GM19324 (cell line): ENCODE measurements around the gene RFTN1.
"Not testable (repeated sequence)": the region's sequence is repeated elsewhere in the genome, so short reads cannot be mapped to it uniquely, and the experiment has no call there.

Experiments
- ATAC-seq: cut with Tn5 transposase; IDR thresholded peaks from one replicate; pipeline ENCODE4 v1.9.1; 2021; ENCODE audit warnings: mild to moderate bottlenecking, moderate library complexity; ENCODE audit not compliant: unreplicated experiment, low FRiP score

Gene RFTN1

DNA sequence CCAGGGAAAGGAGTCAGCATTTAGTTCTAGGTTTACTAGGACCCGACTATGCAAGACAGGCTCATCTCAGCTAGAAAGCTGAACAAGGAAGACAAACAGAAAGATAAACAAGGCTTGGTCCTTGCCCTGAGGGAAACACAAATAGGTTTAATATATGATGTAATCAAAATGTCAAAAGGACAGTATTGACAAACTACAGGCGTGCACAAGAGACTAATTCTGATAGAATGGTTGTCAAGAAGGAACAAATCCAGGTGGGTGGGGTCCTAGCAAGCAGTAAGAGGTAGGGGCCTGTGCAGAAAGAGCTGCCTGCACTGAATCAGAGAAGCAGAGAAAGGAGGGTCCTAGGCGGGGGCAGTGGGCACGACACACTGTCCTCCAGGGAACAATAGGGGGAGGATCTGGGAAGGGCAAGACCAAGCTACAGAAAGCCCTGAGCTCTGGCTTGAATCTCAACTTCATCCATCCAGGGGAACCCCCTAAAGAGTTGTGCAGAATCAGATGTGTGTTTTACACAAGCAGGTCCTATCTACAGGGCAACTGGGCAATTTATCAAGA, 23.4 kb downstream of the RFTN1 start:
- no peak for ATAC-seq

GRCh38 chr3:16489326-16490061, 24.0 kb downstream of the RFTN1 start:
- ATAC-seq, result not testable (repeated sequence)

DNA sequence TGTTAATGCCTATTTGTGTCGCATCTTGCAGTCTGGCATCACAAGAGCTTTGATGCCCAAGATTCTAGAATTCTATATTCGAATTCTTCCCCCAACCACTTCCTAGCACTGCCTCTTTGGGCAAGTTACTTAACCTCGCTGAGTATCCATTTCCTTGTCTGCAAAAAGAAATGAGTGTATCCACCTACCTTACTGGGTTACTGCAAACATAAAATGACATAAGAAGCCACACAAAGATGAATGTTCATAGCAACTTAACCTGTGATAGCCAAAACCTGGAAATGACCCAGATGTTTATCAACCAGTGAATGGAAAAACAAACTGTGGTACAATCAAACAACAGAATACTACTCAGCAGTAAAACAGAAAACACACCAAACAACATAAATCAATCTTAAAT, 24.9 kb downstream of the RFTN1 start:
- no peak for ATAC-seq

DNA sequence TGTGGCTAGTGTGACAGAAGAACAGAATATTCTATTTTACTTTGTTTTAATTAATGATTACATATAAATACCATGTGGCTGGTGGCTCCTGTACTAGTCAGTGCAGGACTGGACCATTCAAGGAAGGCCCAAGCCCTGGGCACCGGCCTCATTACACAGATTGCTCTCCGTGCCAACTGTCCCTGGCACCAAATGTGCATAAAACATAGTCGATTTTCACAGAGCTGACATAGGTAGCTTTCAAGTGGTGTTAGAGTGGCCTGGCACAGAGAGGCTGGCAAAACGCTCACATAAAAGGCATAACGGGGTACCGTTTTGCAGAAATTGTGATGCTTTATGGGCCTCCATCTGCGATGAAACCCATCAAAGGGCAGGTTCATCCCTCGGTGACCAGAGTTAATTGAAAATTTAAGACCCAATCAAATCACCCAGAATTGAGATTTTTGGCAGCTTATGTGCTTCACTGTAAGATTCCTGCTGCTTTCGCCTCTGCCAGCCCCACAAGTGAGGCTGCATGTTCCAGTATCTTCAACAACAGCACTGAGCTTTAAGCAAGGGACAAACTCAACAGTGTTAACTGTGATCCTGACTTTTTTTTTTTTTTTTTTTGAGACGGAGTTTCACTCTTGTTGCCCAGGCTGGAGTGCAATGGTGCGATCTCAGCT, 25.9 kb downstream of the RFTN1 start:
- ATAC-seq, result no peak

GRCh38 chr3:16486951-16487480, 26.5 kb downstream of the RFTN1 start:
- ATAC-seq, result no peak

- ATAC-seq, result no peak
Measured at GRCh38 chr3:16486201-16486600, 27.3 kb downstream of the RFTN1 start.

DNA sequence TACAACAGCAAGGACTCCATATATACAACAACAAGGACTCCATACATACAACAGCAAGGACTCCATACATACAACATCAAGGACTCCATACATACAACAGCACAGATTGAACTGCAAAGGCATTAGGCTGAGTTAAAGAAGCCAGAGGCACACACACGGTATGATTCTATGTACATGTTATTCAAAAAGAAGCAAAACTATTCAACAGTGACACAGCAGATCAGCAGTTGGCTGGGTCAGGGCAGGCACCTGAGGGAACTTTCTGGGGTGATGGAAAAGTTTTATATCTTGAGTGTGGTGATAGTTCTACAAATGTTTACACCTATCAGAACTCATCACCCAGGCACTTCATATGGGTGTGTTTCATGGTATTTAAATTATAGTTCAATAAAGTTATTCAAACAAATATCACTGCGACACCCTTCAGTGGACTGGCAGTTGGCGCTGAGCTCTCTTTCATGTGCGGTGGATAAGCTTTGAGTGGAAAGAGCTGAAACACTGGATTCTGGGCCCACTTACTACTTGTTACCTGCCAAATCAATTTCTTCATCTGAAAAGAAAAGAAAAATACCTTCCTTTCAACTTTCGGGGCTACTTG, 28.0 kb downstream of the RFTN1 start:
- no peak for ATAC-seq

DNA sequence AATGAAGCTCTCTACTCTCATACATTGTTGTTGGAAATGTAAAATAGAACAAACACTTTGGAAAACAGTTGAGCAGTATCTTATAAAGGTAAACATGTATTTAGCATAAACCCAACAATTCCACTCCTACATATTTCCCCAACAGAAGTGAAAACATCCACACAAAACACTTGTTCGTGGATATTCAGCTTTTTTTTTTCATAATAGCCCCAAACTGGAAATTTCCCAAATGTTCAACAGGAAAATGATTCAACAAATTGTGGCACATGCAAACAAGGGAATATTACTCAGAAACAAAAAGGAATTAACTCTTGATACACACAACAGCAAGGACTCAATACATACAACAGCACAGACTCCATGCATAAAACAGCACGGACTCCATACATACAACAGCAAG, 28.5 kb downstream of the RFTN1 start:
- ATAC-seq, result no peak

GRCh38 chr3:16484216-16484615, 29.3 kb downstream of the RFTN1 start:
- no peak for ATAC-seq

- peak; percentile 37 for ATAC-seq
Measured at GRCh38 chr3:16482770-16483531, 30.5 kb downstream of the RFTN1 start.

- ATAC-seq, result peak; percentile 10
Measured at GRCh38 chr3:16482194-16482769, 31.2 kb downstream of the RFTN1 start.

DNA sequence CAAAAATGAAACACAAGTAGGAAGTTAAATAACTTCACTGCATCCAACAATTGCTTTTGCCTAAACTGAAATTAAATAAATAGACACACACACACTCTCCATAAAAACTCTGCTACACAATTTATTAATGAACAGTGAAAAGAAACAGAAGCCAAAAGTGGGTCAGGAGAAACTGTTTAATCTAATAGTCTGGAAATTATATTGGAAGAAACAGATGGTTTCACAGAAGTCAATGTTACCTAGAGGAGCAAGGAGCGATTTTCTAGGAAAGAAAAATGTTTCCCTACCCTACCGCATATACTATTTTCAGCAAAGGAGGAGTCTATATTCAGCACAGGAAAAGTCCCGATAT, 32.0 kb downstream of the RFTN1 start:
- ATAC-seq, result no peak

- peak; percentile 42 for ATAC-seq
Measured at GRCh38 chr3:16480861-16481545, 32.5 kb downstream of the RFTN1 start.

DNA sequence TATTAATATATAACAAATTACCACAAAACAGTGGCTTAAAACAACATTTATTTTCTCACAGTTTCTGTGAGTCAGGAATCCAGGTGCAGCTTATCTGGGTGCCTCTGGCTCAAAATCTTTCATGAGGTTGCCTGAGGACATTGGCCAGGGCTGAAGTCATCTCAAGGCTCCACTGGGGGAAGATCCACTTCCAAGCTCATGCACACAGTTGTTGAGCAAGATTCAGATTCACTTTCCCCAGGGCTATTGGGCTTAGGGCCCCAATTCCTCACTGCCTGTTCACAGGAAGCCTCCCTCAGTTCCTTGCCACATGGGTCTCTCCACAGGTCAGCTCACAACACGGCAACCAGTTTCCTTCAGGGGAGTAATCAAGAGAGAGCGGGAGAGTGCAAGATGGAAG, 35.0 kb downstream of the RFTN1 start:
- no peak for ATAC-seq

GRCh38 chr3:16477521-16477920, 36.0 kb downstream of the RFTN1 start:
- ATAC-seq, result no peak

GRCh38 chr3:16477056-16477455, 36.4 kb downstream of the RFTN1 start:
- no peak for ATAC-seq

- no peak for ATAC-seq
Measured at GRCh38 chr3:16476636-16477035, 36.9 kb downstream of the RFTN1 start.

- no peak for ATAC-seq
Measured at GRCh38 chr3:16475766-16476165, 37.7 kb downstream of the RFTN1 start.

GRCh38 chr3:16474920-16475319, 38.6 kb downstream of the RFTN1 start:
- no peak for ATAC-seq

DNA sequence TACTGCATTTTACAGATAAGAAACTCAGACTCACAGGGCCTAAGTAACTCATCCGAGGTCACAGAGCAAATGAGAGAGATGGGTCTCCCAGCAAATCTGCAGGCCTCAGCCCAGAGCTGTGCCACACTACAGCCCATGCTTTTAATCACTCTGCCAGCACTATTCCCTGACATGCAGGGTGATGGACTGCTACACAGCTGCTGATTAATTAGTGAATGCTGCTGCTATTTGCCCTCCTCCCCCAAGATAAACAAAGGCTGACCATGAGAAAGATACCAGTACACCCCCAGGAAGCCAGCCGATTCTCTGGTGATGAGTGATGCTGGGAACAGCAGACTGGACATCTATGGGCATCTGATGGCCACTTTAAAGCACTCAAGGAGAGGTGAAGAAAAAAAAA, 39.3 kb downstream of the RFTN1 start:
- no peak for ATAC-seq
